HepG2 (cell line): Measurements from ENCODE around the gene MEX3D. TPM values are rescaled to one million over a fixed set of nuclear protein-coding genes. Genes with fewer than 3 reads are reported as not detected.
A peak's percentile ranks its signal among the peaks of the same experiment; 100 is the strongest.

Source experiments
- ATAC-seq: fragments of 200-7000 bp; cut with Tn5 transposase; 3 replicates; pipeline ENCODE4 v1.9.1; 2020; ENCODE audit warnings: mild to moderate bottlenecking, moderate library complexity
- BruUV-seq: library from RNA; stranded (reverse); fragments of 400-500 nt; replicated peaks from 2 replicates; lab custom pipeline; 2021; lab: Mats Ljungman, UMichigan
- CTCF ChIA-PET: fragments of 300-600 bp; formaldehyde crosslinking; extraction: SDS; loops from one replicate; lab custom pipeline; 2021; ENCODE audit warnings: low total read pairs, inconsistent platforms, low intra/inter-chr PET ratio; lab: Yijun Ruan, JAX
- POLR2A ChIA-PET: fragments of 350-600 bp; sonication (Branson Sonifier 250); formaldehyde crosslinking; loops from one replicate; lab custom pipeline; 2020; ENCODE audit warnings: antibody characterized with exemption, inconsistent platforms; lab: Yijun Ruan, JAX
- DNase-seq: peaks from one replicate; pipeline ENCODE4 v3.0.0-alpha.2; 2015; ENCODE audit warnings: low spot score
- FAIRE-seq: peaks from 3 replicates; lab custom pipeline; 2011; peaks lifted over from hg19 to GRCh38; lab: Jason Lieb, UNC
- H2AFZ ChIP-seq: one replicate; pipeline ENCODE4 v1.6.1; 2011; ENCODE audit warnings: low read length, inconsistent platforms
- H3K27ac ChIP-seq: fragments of 300-600 bp; 3 replicates; pipeline ENCODE4 v1.8.0; 2011; ENCODE audit warnings: mixed run types, mild to moderate bottlenecking, mixed read lengths, low read length, inconsistent platforms; ENCODE audit not compliant: insufficient read depth; ENCODE audit errors: extremely low read length
- H3K27me3 ChIP-seq, 2 experiments: fragments of 200-600 bp in 1 of 2; 2 replicates in 1 of 2; 3 replicates in 1 of 2; pipeline versions ENCODE4 v1.6.0 to v1.8.0; 2011; ENCODE audit warnings: low read length in 2 of 2, mild to moderate bottlenecking in 2 of 2, moderate library complexity in 2 of 2, inconsistent platforms in 1 of 2; ENCODE audit not compliant: insufficient read depth in 2 of 2, control insufficient read depth in 1 of 2
- H3K36me3 ChIP-seq, 2 experiments: fragments of 200-600 bp in 1 of 2; replicated peaks in 1 of 2; 2 replicates in 1 of 2; 3 replicates in 1 of 2; pipeline versions ENCODE4 v1.5.1 to v1.8.0; 2011; ENCODE audit warnings: low read length in 2 of 2, inconsistent platforms in 1 of 2; ENCODE audit not compliant: insufficient read depth in 2 of 2, control insufficient read depth in 1 of 2
- H3K4me1 ChIP-seq: 2 replicates; pipeline ENCODE4 v1.5.1; 2012; ENCODE audit warnings: low read length, inconsistent platforms; ENCODE audit not compliant: insufficient read depth
- H3K4me2 ChIP-seq: 2 replicates; pipeline ENCODE4 v1.6.0; 2011; ENCODE audit warnings: low read depth, low read length, inconsistent platforms
- H3K4me3 ChIP-seq, 3 experiments: fragments of 200-600 bp in 1 of 3; sonication (generic), shearing (Covaris generic) in 1 of 3; replicated peaks in 1 of 3; 2 replicates each; pipeline ENCODE4 v1.5.1; 2011 to 2016; ENCODE audit warnings: low read length in 3 of 3, inconsistent platforms in 2 of 3, low read depth in 2 of 3, mild to moderate bottlenecking in 2 of 3, control low read depth in 1 of 3, mixed read lengths in 1 of 3; ENCODE audit not compliant: insufficient read depth in 1 of 3
- H3K79me2 ChIP-seq: one replicate; pipeline ENCODE4 v1.6.1; 2011; ENCODE audit warnings: low read length, inconsistent platforms; ENCODE audit not compliant: insufficient read depth
- H3K9ac ChIP-seq: 2 replicates; pipeline ENCODE4 v1.6.0; 2011; ENCODE audit warnings: mild to moderate bottlenecking, low read depth, low read length, inconsistent platforms; ENCODE audit not compliant: insufficient read depth
- H3K9me3 ChIP-seq: 2 replicates; pipeline ENCODE4 v1.5.1; 2012; ENCODE audit warnings: mild to moderate bottlenecking, low read length
- H4K20me1 ChIP-seq: 2 replicates; pipeline ENCODE4 v1.6.0; 2011; ENCODE audit warnings: inconsistent platforms, mild to moderate bottlenecking, low read length, moderate library complexity; ENCODE audit not compliant: insufficient read depth
- BHLHE40 ChIP-seq: IDR thresholded peaks from 2 replicates; pipeline ENCODE4 v1.6.1; 2011; ENCODE audit warnings: low read length, improper control_type of control experiment
- CAMTA2 ChIP-seq: sonication (generic); formaldehyde crosslinking; IDR thresholded peaks from 2 replicates; pipeline ENCODE4 v1.4.0; 2020; ENCODE audit warnings: mild to moderate bottlenecking, missing genetic modification reagents, borderline replicate concordance
- HOXD1 ChIP-seq: sonication (generic); formaldehyde crosslinking; IDR thresholded peaks from 2 replicates; pipeline ENCODE4 v1.5.0; 2020; ENCODE audit warnings: missing genetic modification reagents
- MEIS2 ChIP-seq: sonication (generic); formaldehyde crosslinking; IDR thresholded peaks from 2 replicates; pipeline ENCODE4 v1.9.0; 2021; ENCODE audit warnings: mild to moderate bottlenecking, missing genetic modification reagents
- ONECUT2 ChIP-seq: sonication (generic); formaldehyde crosslinking; IDR thresholded peaks from 2 replicates; pipeline ENCODE4 v1.4.0; 2020; ENCODE audit warnings: missing genetic modification reagents
- RBM22 ChIP-seq: fragments of 200-400 bp; formaldehyde crosslinking; optimal IDR thresholded peaks from 2 replicates; pipeline ENCODE3; 2017; ENCODE audit warnings: mild to moderate bottlenecking, low read length, moderate library complexity
- ZBTB21 ChIP-seq: sonication (generic); formaldehyde crosslinking; IDR thresholded peaks from 2 replicates; pipeline ENCODE4 v1.4.0; 2020; ENCODE audit warnings: missing genetic modification reagents
- ZKSCAN8 ChIP-seq: IDR thresholded peaks from 2 replicates; pipeline ENCODE4 v1.6.1; 2016; ENCODE audit warnings: borderline replicate concordance, missing genetic modification reagents, missing compliant biosample characterization
- ZNF768 ChIP-seq: sonication (generic); formaldehyde crosslinking; IDR thresholded peaks from 2 replicates; pipeline ENCODE4 v1.4.0; 2020; ENCODE audit warnings: missing genetic modification reagents
- WGBS: methylation state at CpG from one replicate; pipeline ENCODE4 v1.1.6; 2017; ENCODE audit warnings: low lambda C conversion rate; 5-methylcytosine and 5-hydroxymethylcytosine counted together
- in situ Hi-C: cut with HindIII; loops from 2 replicates; pipeline ENCODE4 v1.10.0; 2017; ENCODE audit warnings: low pct_unique_long_range_greater_than_20kb; ENCODE audit not compliant: extremely low pct_ligation_motif_present
- intact Hi-C: fragments of 100-400 bp; cut with micrococcal nuclease; formaldehyde crosslinking; loops from one replicate; pipeline ENCODE4 v1.10.0; 2022; ENCODE audit not compliant: unreplicated experiment
- polyA plus RNA-seq, 8 experiments: library from polyadenylated mRNA; depleted of rRNA in 3 of 8; stranded (reverse) in 7 of 8; unstranded in 1 of 8; fragments of >200 nt; fragmentation: Illumina TruSeq in 4 of 8; extraction: Trizol in 4 of 8; gene quantifications; 2 replicates each; pipeline versions ENCODE4 v1.2.1 to v1.2.3, GENCODE V29; 2011 to 2016; ENCODE audit warnings: low read depth in 4 of 8, missing spikeins in 1 of 8, mixed read lengths in 1 of 8; ENCODE audit not compliant: insufficient read depth in 1 of 8
- total RNA-seq, 5 experiments: library from RNA; depleted of rRNA; stranded (reverse); fragments of >200 nt; fragmentation: Illumina TruSeq; extraction: Trizol; gene quantifications; 2 replicates each; pipeline ENCODE4 v1.2.3, GENCODE V29; 2016; ENCODE audit warnings: low read depth in 1 of 5

The MEX3D gene
- total and polyA plus RNA-seq, 2 of the 13 experiments (the other 11 are each of a cell fraction or from before 2014, with no cell fraction given) = 3.6 to 17.1 TPM

GRCh38 chr19:1511318-1512317, 56.5 kb downstream of the MEX3D start:
- H3K36me3 ChIP-seq = no peaks in the 10 kb centered on the region
- H4K20me1 ChIP-seq = no peaks in the 10 kb centered on the region
- POLR2A ChIA-PET = no interaction called here
- H3K9ac ChIP-seq = no peak overlapping the region
- in situ Hi-C loops = loop anchor here (5.0 kb wide), 1 partner anchor 54 kb away; no protein-coding TSS in a partner anchor
- no peak overlapping the region for H3K4me3 ChIP-seq
- intact Hi-C loops = no loop called here
- H3K4me1 ChIP-seq = peaks cover 34% of the 10 kb centered on the region
- CTCF ChIA-PET = no interaction called here
- peaks cover 0 to 9% of the 10 kb centered on the region in 2 experiments; a peak in 2 of 5 replicates for H3K27me3 ChIP-seq
- no peak for DNase-seq
- no peak overlapping the region for H2AFZ ChIP-seq
- BruUV-seq = no TSS peak
- WGBS = 88% methylated on average over 10 of the region's 22 CpGs
- no peaks in the 10 kb centered on the region for H3K9me3 ChIP-seq
- ATAC-seq = no peak
- peak overlapping the region; percentile 75; the same call in 1 of the 2 replicates for H3K4me2 ChIP-seq
- no peak for FAIRE-seq
- H3K79me2 ChIP-seq = no peaks in the 10 kb centered on the region
- no peak overlapping the region for H3K27ac ChIP-seq
- TF ChIP-seq ZNF768 (CRISPR knock-in tag) (peak; percentile 66; the same call in 1 of the 2 replicates), RBM22 (no peak), ZBTB21 (CRISPR knock-in tag) (no peak), ONECUT2 (CRISPR knock-in tag) (no peak), HOXD1 (CRISPR knock-in tag) (no peak), BHLHE40 (no peak), ZKSCAN8 (CRISPR knock-in tag) (peak; percentile 83), MEIS2 (CRISPR knock-in tag) (no peak), CAMTA2 (CRISPR knock-in tag) (no peak)
